ENCODE data around the gene ZNF304.

DNA sequence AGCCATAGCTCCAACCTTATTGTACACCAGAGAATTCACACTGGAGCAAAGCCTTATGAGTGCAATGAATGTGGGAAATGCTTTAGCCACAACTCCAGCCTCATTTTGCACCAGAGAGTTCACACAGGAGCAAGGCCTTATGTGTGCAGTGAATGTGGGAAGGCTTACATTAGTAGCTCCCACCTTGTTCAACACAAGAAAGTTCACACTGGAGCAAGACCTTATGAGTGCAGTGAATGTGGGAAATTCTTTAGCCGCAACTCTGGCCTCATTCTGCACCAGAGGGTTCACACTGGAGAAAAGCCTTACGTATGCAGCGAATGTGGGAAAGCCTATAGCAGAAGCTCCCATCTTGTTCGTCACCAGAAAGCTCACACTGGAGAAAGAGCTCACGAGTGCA lies 6.3 kb downstream of the ZNF304 start:
- TF ChIP-seq CTCF (IDR thresholded peaks at IDR 0.05; ENCODE audit: insufficient read depth, low read length) (no peak), POLR2AphosphoS5 (IDR thresholded peaks at IDR 0.05; ENCODE audit: low read depth) (no peak), REST (IDR thresholded peaks at IDR 0.05; ENCODE audit: insufficient replicate concordance, low read depth) (no peak)

Data from HL-60 (cell line).